K562 (cell line): ENCODE measurements around the gene LDLRAD3. TPM values are rescaled to one million over a fixed set of nuclear protein-coding genes. Genes with fewer than 3 reads are reported as not detected.

ENCODE experiments used
- ATAC-seq: fragments of 200-7000 bp; cut with Tn5 transposase; 3 replicates; pipeline ENCODE4 v1.9.1; 2020; ENCODE audit warnings: moderate library complexity
- BruUV-seq: library from RNA; stranded (reverse); fragments of 400-500 nt; replicated peaks from 2 replicates; lab custom pipeline; 2021; lab: Mats Ljungman, UMichigan
- CTCF ChIA-PET: fragments of 300-600 bp; formaldehyde crosslinking; extraction: SDS; loops from one replicate; lab custom pipeline; 2021; ENCODE audit warnings: low intra/inter-chr PET ratio; lab: Yijun Ruan, JAX
- POLR2A ChIA-PET: fragments of 300-600, 350-650 bp; sonication (Branson Sonifier 250); formaldehyde crosslinking; extraction: SDS; loops from one replicate; lab custom pipeline; 2021; ENCODE audit warnings: antibody characterized with exemption, inconsistent platforms; lab: Yijun Ruan, JAX
- DNase-seq, 4 experiments: peaks; one replicate each; pipeline versions ENCODE4 v3.0.0 to v3.0.0-alpha.2; 2011 to 2018; ENCODE audit warnings: low spot score in 3 of 4, mixed read lengths in 3 of 4; ENCODE audit errors: extremely low read depth in 1 of 4
- FAIRE-seq: peaks from 2 replicates; lab custom pipeline; 2011; peaks lifted over from hg19 to GRCh38; lab: Jason Lieb, UNC
- H2AFZ ChIP-seq: 2 replicates; pipeline ENCODE4 v1.6.0; 2011; ENCODE audit warnings: low read depth, low read length, control low read depth, inconsistent platforms
- H3K27ac ChIP-seq: fragments of 200-600 bp; 3 replicates; pipeline ENCODE4 v1.8.0; 2011; ENCODE audit warnings: low read depth, mild to moderate bottlenecking, control low read depth, inconsistent platforms, low read length, moderate library complexity, mixed read lengths; ENCODE audit errors: extremely low read depth
- H3K27me3 ChIP-seq, 2 experiments: fragments of 300-600 bp in 1 of 2; 2 replicates in 1 of 2; 3 replicates in 1 of 2; pipeline versions ENCODE4 v1.6.0 to v1.8.0; 2011; ENCODE audit warnings: inconsistent platforms in 2 of 2, low read length in 2 of 2, mild to moderate bottlenecking in 1 of 2, mixed read lengths in 1 of 2, moderate library complexity in 1 of 2; ENCODE audit not compliant: control insufficient read depth in 2 of 2, insufficient read depth in 2 of 2
- H3K36me3 ChIP-seq: fragments of 300-600 bp; 3 replicates; pipeline ENCODE4 v1.8.0; 2011; ENCODE audit warnings: mild to moderate bottlenecking, low read length, inconsistent platforms; ENCODE audit not compliant: control insufficient read depth, insufficient read depth
- H3K4me1 ChIP-seq, 2 experiments: fragments of 200-600 bp in 1 of 2; replicated peaks in 1 of 2; 2 replicates in 1 of 2; 3 replicates in 1 of 2; pipeline versions ENCODE4 v1.5.1 to v1.8.0; 2011; ENCODE audit warnings: inconsistent platforms in 2 of 2, low read length in 2 of 2, mild to moderate bottlenecking in 1 of 2, mixed read lengths in 1 of 2, moderate library complexity in 1 of 2; ENCODE audit not compliant: control insufficient read depth in 2 of 2, insufficient read depth in 2 of 2
- H3K4me2 ChIP-seq: 2 replicates; pipeline ENCODE4 v1.6.1; 2011; ENCODE audit warnings: low read length, control low read depth, inconsistent platforms, mixed read lengths; ENCODE audit not compliant: insufficient read depth
- H3K4me3 ChIP-seq: fragments of 200-600 bp; sonication (generic), shearing (Covaris generic); 2 replicates; pipeline ENCODE4 v1.5.1; 2016; ENCODE audit warnings: control low read depth, inconsistent platforms
- H3K79me2 ChIP-seq: fragments of 200-600 bp; 3 replicates; pipeline ENCODE4 v1.8.0; 2011; ENCODE audit warnings: low read length, inconsistent platforms; ENCODE audit not compliant: control insufficient read depth, insufficient read depth
- H3K9ac ChIP-seq, 2 experiments: 2 replicates each; pipeline versions ENCODE4 v1.6.0 to v1.6.1; 2011; ENCODE audit warnings: low read depth in 2 of 2, low read length in 2 of 2, control low read depth in 1 of 2, inconsistent platforms in 1 of 2, mild to moderate bottlenecking in 1 of 2, mixed read lengths in 1 of 2; ENCODE audit not compliant: insufficient read depth in 1 of 2
- H3K9me1 ChIP-seq: one replicate; pipeline ENCODE4 v1.6.0; 2011; ENCODE audit warnings: inconsistent platforms, mild to moderate bottlenecking, low read length, moderate library complexity; ENCODE audit not compliant: control insufficient read depth, insufficient read depth
- H3K9me3 ChIP-seq: replicated peaks from 2 replicates; pipeline ENCODE4 v1.5.1; 2011; ENCODE audit warnings: low read depth, low read length, inconsistent platforms; ENCODE audit not compliant: control insufficient read depth, insufficient read depth
- H4K20me1 ChIP-seq: replicated peaks from 2 replicates; pipeline ENCODE4 v1.6.1; 2011; ENCODE audit warnings: low read length, inconsistent platforms, mixed read lengths; ENCODE audit not compliant: control insufficient read depth, insufficient read depth
- EHMT2 ChIP-seq: fragments of 450-650 bp; IDR thresholded peaks from 2 replicates; pipeline ENCODE4 v1.6.1; 2018; ENCODE audit warnings: antibody characterized with exemption
- FOXA1 ChIP-seq: fragments of 450-650 bp; IDR thresholded peaks from 2 replicates; pipeline ENCODE4 v1.6.1; 2016; ENCODE audit warnings: mild to moderate bottlenecking, borderline replicate concordance
- FOXJ3 ChIP-seq: sonication (generic); formaldehyde crosslinking; IDR thresholded peaks from 2 replicates; pipeline ENCODE4 v1.4.0; 2020; ENCODE audit warnings: mild to moderate bottlenecking, missing genetic modification reagents
- HBP1 ChIP-seq: fragments of 450-650 bp; formaldehyde crosslinking; IDR thresholded peaks from 2 replicates; pipeline ENCODE4 v1.4.0; 2022; ENCODE audit warnings: missing genetic modification characterization
- HDAC8 ChIP-seq: fragments of 450-650 bp; IDR thresholded peaks from 2 replicates; pipeline ENCODE4 v1.6.1; 2016; ENCODE audit warnings: mild to moderate bottlenecking, missing genetic modification characterization, moderate library complexity, missing compliant biosample characterization
- MEF2A ChIP-seq: IDR thresholded peaks from 2 replicates; pipeline ENCODE4 v1.6.1; 2011; ENCODE audit warnings: low read depth, mild to moderate bottlenecking, low read length, moderate library complexity; ENCODE audit not compliant: control insufficient read depth
- NCOA1 ChIP-seq: fragments of 450-650 bp; IDR thresholded peaks from 2 replicates; pipeline ENCODE4 v1.6.1; 2016; ENCODE audit warnings: low read depth
- NEUROD1 ChIP-seq: fragments of 150-350 bp; IDR thresholded peaks from 2 replicates; pipeline ENCODE4 v1.6.1; 2014; ENCODE audit warnings: borderline replicate concordance, low read length, low read depth; ENCODE audit not compliant: partially characterized antibody
- PTRF ChIP-seq: fragments of 450-650 bp; IDR thresholded peaks from 2 replicates; pipeline ENCODE4 v1.6.1; 2016; ENCODE audit warnings: mild to moderate bottlenecking, missing genetic modification characterization, missing compliant biosample characterization
- SLC30A9 ChIP-seq: fragments of 250-450 bp; sonication (Bioruptor Pico); IDR thresholded peaks from 2 replicates; pipeline ENCODE4 v1.8.0; 2022; ENCODE audit warnings: mild to moderate bottlenecking, moderate library complexity
- SMAD4 ChIP-seq: fragments of 250-450 bp; sonication (Bioruptor Pico); conservative IDR thresholded peaks from 2 replicates; pipeline ENCODE4 v1.8.0; 2021; ENCODE audit warnings: inconsistent platforms, mild to moderate bottlenecking, moderate library complexity
- SP1 ChIP-seq: sonication (generic); formaldehyde crosslinking; IDR thresholded peaks from 2 replicates; pipeline ENCODE4 v1.8.1; 2022; ENCODE audit warnings: mild to moderate bottlenecking, missing genetic modification reagents
- SPI1 ChIP-seq: IDR thresholded peaks from 2 replicates; pipeline ENCODE4 v1.6.1; 2011; ENCODE audit warnings: low read depth, low read length, control low read depth, borderline replicate concordance
- TFE3 ChIP-seq: fragments of 450-650 bp; formaldehyde crosslinking; IDR thresholded peaks from 2 replicates; pipeline ENCODE4 v1.4.0; 2020; ENCODE audit warnings: mild to moderate bottlenecking, mixed read lengths
- ZNF133 ChIP-seq: fragments of 250-450 bp; sonication (Bioruptor Pico); IDR thresholded peaks from 2 replicates; pipeline ENCODE4 v1.4.0; 2020; ENCODE audit warnings: mild to moderate bottlenecking
- ZNF511 ChIP-seq: sonication (generic); formaldehyde crosslinking; IDR thresholded peaks from 2 replicates; pipeline ENCODE4 v1.8.0; 2022; ENCODE audit warnings: mild to moderate bottlenecking, missing genetic modification reagents
- ZNF695 ChIP-seq: fragments of 450-650 bp; formaldehyde crosslinking; IDR thresholded peaks from 2 replicates; pipeline ENCODE4 v1.4.0; 2020; ENCODE audit warnings: mild to moderate bottlenecking, moderate library complexity
- WGBS: fragments of 100-300 bp; shearing (Covaris generic); methylation state at CpG from one replicate; pipeline ENCODE4 v1.1.6; 2016; ENCODE audit warnings: low coverage, mixed read lengths; ENCODE audit not compliant: insufficient coverage; ENCODE audit errors: missing lambda C conversion rate; 5-methylcytosine and 5-hydroxymethylcytosine counted together
- in situ Hi-C: fragments of 300-500 bp; cut with MboI; formaldehyde crosslinking; loops from 4 replicates; pipeline ENCODE4 v1.15.0; 2018; ENCODE audit warnings: inconsistent platforms, mixed read lengths
- intact Hi-C: fragments of 100-400 bp; cut with micrococcal nuclease; formaldehyde crosslinking; loops from 2 replicates; pipeline ENCODE4 v1.14.2; 2022
- polyA plus RNA-seq, 8 experiments: library from polyadenylated mRNA; depleted of rRNA in 4 of 8; stranded (reverse) in 5 of 8; unstranded in 3 of 8; fragments of >200 nt; fragmentation: Nextera tagmentation in 2 of 8; fragmentation: Illumina TruSeq in 1 of 8; extraction: Ambion mirVana in 2 of 8; extraction: Trizol in 1 of 8; gene quantifications; 2 replicates each; pipeline versions ENCODE4 v1.2.1 to v1.2.3, GENCODE V29; 2011 to 2014; ENCODE audit warnings: inconsistent platforms in 1 of 8, missing spikeins in 1 of 8
- total RNA-seq, 7 experiments: library from RNA; depleted of rRNA in 6 of 7; stranded (reverse); fragments of >200 nt in 6 of 7; fragmentation: Illumina TruSeq in 2 of 7; extraction: Trizol in 2 of 7; gene quantifications; 2 replicates each; pipeline versions ENCODE4 v1.2.1 to v1.2.3, GENCODE V29; 2011 to 2021; ENCODE audit warnings: low replicate concordance in 1 of 7

LDLRAD3 gene
- total and polyA plus RNA-seq, 9 of the 15 experiments (the other 6 are each of a cell fraction or from before 2014, with no cell fraction given), result 0.73 to 7.2 (median 3.5) TPM

- TF ChIP-seq SLC30A9, result no peak
- no peak for TF ChIP-seq HBP1 (CRISPR knock-in tag)
- no peak for TF ChIP-seq FOXA1
- no peak for TF ChIP-seq NEUROD1
- TF ChIP-seq MEF2A, result no peak
- no peak for TF ChIP-seq SPI1
- no peak for TF ChIP-seq ZNF133
- TF ChIP-seq EHMT2, result no peak
- TF ChIP-seq ZNF695 (CRISPR knock-in tag), result no peak
- TF ChIP-seq HDAC8 (tag), result no peak
- TF ChIP-seq ZNF511 (CRISPR knock-in tag), result no peak
- TF ChIP-seq FOXJ3, result no peak
- TF ChIP-seq PTRF, result no peak
- no peak for TF ChIP-seq TFE3 (CRISPR knock-in tag)
- no peak for TF ChIP-seq SP1
- no peak for TF ChIP-seq NCOA1
- TF ChIP-seq SMAD4, result no peak
- H3K36me3 ChIP-seq, result no peaks in the 10 kb centered on the region
- H3K79me2 ChIP-seq, result no peaks in the 10 kb centered on the region
- no peak overlapping the region for H2AFZ ChIP-seq
- WGBS, result 6% methylated on average over 8 of the region's 8 CpGs
- no peak overlapping the region for H3K4me3 ChIP-seq
- intact Hi-C loops (loop anchor here (5.0 kb wide), 1 partner anchor 781 kb away; no protein-coding TSS in a partner anchor), in situ Hi-C loops (loop anchor here (10.0 kb wide), 3 partner anchors 234 to 794 kb away; no protein-coding TSS in a partner anchor)
- H3K9ac ChIP-seq, result no peak overlapping the region
- no peaks in the 10 kb centered on the region for H3K9me3 ChIP-seq
- POLR2A ChIA-PET, result interaction anchor here (1.3 kb wide), 1 partner anchor 10 kb away, joined by 3 read pairs; no protein-coding TSS in a partner anchor
- no TSS peak for BruUV-seq
- CTCF ChIA-PET, result no interaction called here
- FAIRE-seq, result no peak
- H3K4me1 ChIP-seq, result no peaks in the 10 kb centered on the region
- ATAC-seq, result no peak
- H3K4me2 ChIP-seq, result no peak overlapping the region
- no peaks in the 10 kb centered on the region; the same call in 1 of the 2 replicates for H4K20me1 ChIP-seq
- DNase-seq, result no peak
- H3K9me1 ChIP-seq, result peaks cover 2% of the 10 kb centered on the region
- H3K27me3 ChIP-seq, result no peaks in the 10 kb centered on the region; a peak in 2 of 5 replicates
- no peak overlapping the region for H3K27ac ChIP-seq
Measured at GRCh38 chr11:36268337-36268985, 324.6 kb downstream of the LDLRAD3 start.
